ENCODE measurements around the gene AOC1.

- TF ChIP-seq EZH2phosphoT487 (IDR thresholded peaks at IDR 0.05; ENCODE audit: borderline replicate concordance, low read depth, low read length) (no peak), CTCF (conservative IDR thresholded peaks at IDR 0.05; ENCODE audit: low read length) (no peak)
These were observed 20.5 kb upstream of the AOC1 start for GRCh38 chr7:150831851-150832250.

Data from OCI-LY7 (cell line).